ENCODE data around the gene CERK. TPM values are rescaled to one million over a fixed set of nuclear protein-coding genes. Genes with fewer than 3 reads are reported as not detected.

The CERK gene
- total and polyA plus RNA-seq, 2 of the 8 experiments (the other 6 are each of a cell fraction or from before 2014, with no cell fraction given), result 26.6 to 59.0 TPM

DNA sequence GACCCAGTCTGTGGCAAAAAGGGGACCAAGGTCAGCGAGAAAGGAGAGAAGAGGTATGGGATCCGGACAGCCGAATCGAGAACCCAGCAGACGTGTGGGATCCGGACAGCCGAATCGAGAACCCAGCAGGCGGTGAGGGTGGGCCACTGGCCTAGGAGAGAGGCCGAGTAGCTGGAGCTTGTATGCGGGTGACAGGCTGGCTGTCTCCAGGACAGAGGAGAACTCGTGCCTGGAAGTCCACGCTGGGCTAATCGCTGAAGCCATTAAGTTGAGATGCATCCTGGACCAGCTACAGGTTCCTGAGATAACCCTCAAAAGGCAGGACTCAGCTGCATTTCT is 6.0 kb downstream of the CERK start (continued):
- TF ChIP-seq RFX5 (IDR thresholded peaks at IDR 0.05; ENCODE audit: borderline replicate concordance, low read depth, low read length) (no peak), RNF2 (IDR thresholded peaks at IDR 0.05; ENCODE audit: borderline replicate concordance, low read depth, low read length, missing control alignments, poor library complexity, severe bottlenecking) (no peak), SP1 (IDR thresholded peaks at IDR 0.05; ENCODE audit: low read depth, low read length) (no peak), CEBPB (IDR thresholded peaks at IDR 0.05; ENCODE audit: low read depth, low read length) (no peak), GABPA (IDR thresholded peaks at IDR 0.05; ENCODE audit: borderline replicate concordance, insufficient read depth, low read length) (no peak), ZNF274 (IDR thresholded peaks at IDR 0.05; ENCODE audit: borderline replicate concordance, extremely low read depth, low read length) (no peak), JUND (IDR thresholded peaks at IDR 0.05; ENCODE audit: low read length) (no peak), SIX5 (IDR thresholded peaks at IDR 0.05; ENCODE audit: low read depth, low read length) (no peak), TCF12 (IDR thresholded peaks at IDR 0.05; ENCODE audit: low read depth, low read length) (no peak)

All from H1 (cell line).